ENCODE data around the gene SGTA. TPM values are rescaled to one million over a fixed set of nuclear protein-coding genes. Genes with fewer than 3 reads are reported as not detected.

Gene SGTA
- total and polyA plus RNA-seq, 8 donors = 39.2 to 56.9 (median 46.7) TPM

- TF ChIP-seq, protein P1, sequence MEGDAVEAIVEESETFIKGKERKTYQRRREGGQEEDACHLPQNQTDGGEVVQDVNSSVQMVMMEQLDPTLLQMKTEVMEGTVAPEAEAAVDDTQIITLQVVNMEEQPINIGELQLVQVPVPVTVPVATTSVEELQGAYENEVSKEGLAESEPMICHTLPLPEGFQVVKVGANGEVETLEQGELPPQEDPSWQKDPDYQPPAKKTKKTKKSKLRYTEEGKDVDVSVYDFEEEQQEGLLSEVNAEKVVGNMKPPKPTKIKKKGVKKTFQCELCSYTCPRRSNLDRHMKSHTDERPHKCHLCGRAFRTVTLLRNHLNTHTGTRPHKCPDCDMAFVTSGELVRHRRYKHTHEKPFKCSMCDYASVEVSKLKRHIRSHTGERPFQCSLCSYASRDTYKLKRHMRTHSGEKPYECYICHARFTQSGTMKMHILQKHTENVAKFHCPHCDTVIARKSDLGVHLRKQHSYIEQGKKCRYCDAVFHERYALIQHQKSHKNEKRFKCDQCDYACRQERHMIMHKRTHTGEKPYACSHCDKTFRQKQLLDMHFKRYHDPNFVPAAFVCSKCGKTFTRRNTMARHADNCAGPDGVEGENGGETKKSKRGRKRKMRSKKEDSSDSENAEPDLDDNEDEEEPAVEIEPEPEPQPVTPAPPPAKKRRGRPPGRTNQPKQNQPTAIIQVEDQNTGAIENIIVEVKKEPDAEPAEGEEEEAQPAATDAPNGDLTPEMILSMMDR (IDR thresholded peaks at IDR 0.05) = no peak
- intact Hi-C loops (cut with DNase I) = no loop called here
- peaks cover 0 to 57% of the 10 kb centered on the region in 2 donors for H3K36me3 ChIP-seq
- no peaks in the 10 kb centered on the region for H3K27me3 ChIP-seq
- H3K27ac ChIP-seq = no peak overlapping the region
- H3K4me3 ChIP-seq = no peak overlapping the region
- ATAC-seq = no peak
- H3K4me1 ChIP-seq = peaks cover 0 to 16% of the 10 kb centered on the region in 2 donors
- no peak for DNase-seq
- no peaks in the 10 kb centered on the region for H3K9me3 ChIP-seq
Observed at GRCh38 chr19:2769218-2769617, 13.9 kb downstream of the SGTA start.

DNA sequence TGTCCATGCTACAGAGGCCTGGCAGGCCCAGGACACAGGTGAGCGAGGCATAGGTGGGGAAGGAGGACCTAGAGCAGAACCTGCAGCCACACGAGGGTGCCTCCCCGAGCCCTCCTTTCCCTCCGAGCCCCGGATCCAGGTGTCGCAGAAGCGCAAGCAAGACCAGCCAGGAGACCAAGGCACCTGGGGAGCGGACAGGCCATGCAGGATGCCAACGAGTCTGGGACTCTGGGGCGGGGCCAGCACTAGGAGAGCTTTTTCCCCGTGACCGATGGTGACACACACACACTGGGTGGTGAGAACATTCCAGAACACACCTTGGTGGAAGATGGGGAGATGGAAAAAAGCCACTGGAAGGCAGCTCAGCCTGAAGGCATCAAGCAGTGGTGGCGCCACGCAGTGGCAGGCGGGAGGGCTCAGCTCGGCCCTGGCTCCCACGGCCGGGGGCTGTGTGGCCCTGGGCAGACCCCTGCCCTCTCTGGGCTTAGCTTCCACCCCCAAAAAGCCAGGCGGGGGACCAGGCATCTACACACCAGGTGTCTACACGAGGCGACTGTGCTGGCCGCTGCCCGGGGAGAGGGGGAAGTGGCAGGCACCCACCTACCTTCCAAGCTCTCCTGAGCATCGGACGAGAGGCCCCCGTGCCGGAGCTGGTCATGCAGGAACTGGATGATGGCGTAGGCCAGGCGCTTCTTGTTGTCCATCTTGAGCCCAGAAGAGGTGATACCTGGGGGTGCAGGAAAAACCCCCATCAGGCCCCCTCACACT lies 14.5 kb downstream of the SGTA start:
- no peak for ATAC-seq
- DNase-seq = no peak
- TF ChIP-seq, protein P1 (IDR thresholded peaks at IDR 0.05) = no peak
- peaks cover 0 to 11% of the 10 kb centered on the region in 2 donors for H3K4me1 ChIP-seq
- H3K27me3 ChIP-seq = no peaks in the 10 kb centered on the region
- intact Hi-C loops (cut with DNase I) = no loop called here
- no peaks in the 10 kb centered on the region for H3K9me3 ChIP-seq
- no peak overlapping the region for H3K4me3 ChIP-seq
- no peak overlapping the region for H3K27ac ChIP-seq
- H3K36me3 ChIP-seq = peaks cover 0 to 64% of the 10 kb centered on the region in 2 donors

GRCh38 chr19:2767688-2768087 lies 15.4 kb downstream of the SGTA start:
- no peak overlapping the region for H3K27ac ChIP-seq
- ATAC-seq = no peak
- no peaks in the 10 kb centered on the region for H3K9me3 ChIP-seq
- H3K27me3 ChIP-seq = no peaks in the 10 kb centered on the region
- H3K4me3 ChIP-seq = no peak overlapping the region
- peaks cover 0 to 11% of the 10 kb centered on the region in 2 donors for H3K4me1 ChIP-seq
- no peak for DNase-seq
- H3K36me3 ChIP-seq = peaks cover 0 to 73% of the 10 kb centered on the region in 2 donors
- intact Hi-C loops (cut with DNase I) = no loop called here
- TF ChIP-seq, protein P1 (IDR thresholded peaks at IDR 0.05) = no peak

DNA sequence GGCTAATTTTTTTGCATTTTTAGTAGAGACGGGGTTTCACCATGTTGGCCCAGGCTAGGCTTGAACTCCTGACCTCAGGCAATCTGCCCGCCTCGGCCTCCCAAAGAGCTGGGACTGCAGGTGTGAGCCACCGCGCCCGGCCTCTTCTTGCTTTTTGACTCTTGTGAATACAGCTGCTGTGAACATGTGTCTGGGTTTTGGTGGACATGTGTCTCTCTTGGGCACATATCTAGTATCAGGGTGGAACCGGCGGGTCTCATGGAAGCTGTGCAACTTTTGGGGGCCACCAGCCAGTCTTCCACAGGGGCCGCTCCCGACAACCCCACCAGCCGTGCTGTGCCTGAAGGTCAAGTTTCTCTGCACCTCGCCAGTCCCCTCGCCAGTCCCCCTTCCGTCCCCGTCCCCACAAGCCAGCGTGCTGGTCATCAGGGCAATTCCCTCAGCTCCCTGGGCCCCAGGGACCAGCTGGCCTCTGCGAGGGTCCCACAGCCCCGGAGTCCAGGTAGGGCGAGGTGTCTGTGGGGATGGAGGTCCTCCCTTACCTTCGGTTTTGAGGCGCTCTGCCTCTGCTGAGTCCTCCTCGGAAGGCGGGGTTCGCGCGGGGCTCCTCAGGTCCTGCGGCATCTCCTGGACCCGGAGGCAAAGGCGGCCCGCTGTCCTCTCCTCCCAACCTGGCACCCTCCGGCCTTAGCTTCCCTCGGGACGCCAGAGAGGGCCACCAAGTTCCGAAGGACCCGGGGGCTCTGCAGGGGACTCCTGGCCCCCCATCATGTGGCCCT lies 16.3 kb downstream of the SGTA start:
- Histone ChIP-seq H3K36me3 (peaks cover 0 to 79% of the 10 kb centered on the region in 2 donors), H3K4me1 (peaks cover 0 to 11% of the 10 kb centered on the region in 2 donors), H3K4me3 (no peak overlapping the region), H3K27me3 (no peaks in the 10 kb centered on the region), H3K9me3 (no peaks in the 10 kb centered on the region), H3K27ac (no peak overlapping the region)
- TF ChIP-seq, protein P1 (IDR thresholded peaks at IDR 0.05) = no peak
- intact Hi-C loops (cut with DNase I) = no loop called here
- ATAC-seq (no peak), DNase-seq (no peak)

- Histone ChIP-seq H3K4me3 (no peak overlapping the region), H3K4me1 (peaks cover 0 to 5% of the 10 kb centered on the region in 2 donors), H3K36me3 (peaks cover 0 to 87% of the 10 kb centered on the region in 2 donors), H3K27me3 (no peaks in the 10 kb centered on the region), H3K9me3 (no peaks in the 10 kb centered on the region), H3K27ac (no peak overlapping the region)
- intact Hi-C loops (cut with DNase I) = no loop called here
- TF ChIP-seq, protein P1 (IDR thresholded peaks at IDR 0.05) = no peak
- DNase-seq (no peak), ATAC-seq (no peak)
Observed at GRCh38 chr19:2765376-2765775, 17.7 kb downstream of the SGTA start.
